ENCODE measurements around the gene NOS1AP. TPM values are rescaled to one million over a fixed set of nuclear protein-coding genes. Genes with fewer than 3 reads are reported as not detected.

NOS1AP gene
- total RNA-seq, 1 experiment from 2014 or later = 14.7 TPM

DNA sequence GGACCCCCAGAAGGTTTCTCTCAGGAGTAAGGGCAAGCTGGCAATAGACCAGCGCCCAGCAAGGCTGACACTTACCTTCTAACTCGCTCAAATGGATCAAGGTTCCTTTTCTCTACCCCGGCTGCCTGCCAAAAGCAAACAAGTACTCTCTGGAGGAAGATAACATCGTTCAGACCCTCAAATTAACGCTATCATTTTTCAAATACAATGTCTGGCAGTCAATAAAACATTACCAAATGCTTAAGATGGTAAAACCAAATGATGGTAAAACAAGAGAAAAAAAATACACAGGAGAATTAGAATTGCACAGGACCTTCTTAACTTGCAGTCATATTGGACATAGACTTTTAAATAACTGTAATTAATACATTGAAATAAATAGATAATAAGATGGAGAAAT is 159.1 kb downstream of the NOS1AP start:
- ChIA-PET CTCF (interaction anchor here (1.4 kb wide), 1 partner anchor 172 kb away, joined by 5 read pairs; no protein-coding TSS in a partner anchor), POLR2A (interaction anchor here (0.6 kb wide), 1 partner anchor 81 kb away, joined by 6 read pairs; no protein-coding TSS in a partner anchor)
- Mint-ChIP-seq H3K36me3 (no peaks in the 10 kb centered on the region), H3K27me3 (ENCODE audit: low read depth) (no peaks in the 10 kb centered on the region; the same call in 1 of the 2 replicates), H3K27ac (no peak overlapping the region), H3K4me1 (peaks cover 67% of the 10 kb centered on the region), H3K4me3 (no peak overlapping the region), H3K9me3 (no peaks in the 10 kb centered on the region)
- TF ChIP-seq JUN (CRISPR knock-in tag; IDR thresholded peaks at IDR 0.05) = no peak
- TF ChIP-seq, protein P1, sequence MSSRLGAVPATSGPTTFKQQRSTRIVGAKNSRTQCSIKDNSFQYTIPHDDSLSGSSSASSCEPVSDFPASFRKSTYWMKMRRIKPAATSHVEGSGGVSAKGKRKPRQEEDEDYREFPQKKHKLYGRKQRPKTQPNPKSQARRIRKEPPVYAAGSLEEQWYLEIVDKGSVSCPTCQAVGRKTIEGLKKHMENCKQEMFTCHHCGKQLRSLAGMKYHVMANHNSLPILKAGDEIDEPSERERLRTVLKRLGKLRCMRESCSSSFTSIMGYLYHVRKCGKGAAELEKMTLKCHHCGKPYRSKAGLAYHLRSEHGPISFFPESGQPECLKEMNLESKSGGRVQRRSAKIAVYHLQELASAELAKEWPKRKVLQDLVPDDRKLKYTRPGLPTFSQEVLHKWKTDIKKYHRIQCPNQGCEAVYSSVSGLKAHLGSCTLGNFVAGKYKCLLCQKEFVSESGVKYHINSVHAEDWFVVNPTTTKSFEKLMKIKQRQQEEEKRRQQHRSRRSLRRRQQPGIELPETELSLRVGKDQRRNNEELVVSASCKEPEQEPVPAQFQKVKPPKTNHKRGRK (CRISPR knock-in tag; IDR thresholded peaks at IDR 0.05; ENCODE audit: borderline replicate concordance) = no peak
- no peak for TF ChIP-seq ESRRA (CRISPR knock-in tag; IDR thresholded peaks at IDR 0.05; ENCODE audit: borderline replicate concordance)
- TF ChIP-seq NR3C1 (CRISPR knock-in tag; conservative IDR thresholded peaks at IDR 0.05; ENCODE audit: low read depth) = no peak
- DNase-seq (ENCODE audit: low spot score) = no peak
- ATAC-seq = no peak

DNA sequence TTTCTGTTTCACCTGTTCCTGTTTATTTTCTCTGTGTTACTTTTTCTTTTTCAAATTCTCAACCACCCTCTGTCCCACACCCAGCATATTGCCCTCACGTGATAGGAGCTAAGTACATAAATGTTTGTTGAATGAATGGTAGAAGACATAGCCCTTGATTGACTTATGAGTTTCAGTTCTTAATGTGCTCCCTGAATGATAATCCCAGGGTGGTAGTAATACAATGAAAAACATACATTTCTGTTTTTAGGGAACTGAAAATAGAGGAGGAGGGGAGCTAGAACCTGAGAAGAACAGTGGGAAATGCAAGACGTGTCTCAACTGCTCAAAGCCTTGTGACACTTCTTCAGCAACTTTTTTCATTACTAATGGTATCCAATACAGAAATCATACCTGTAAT is 160.1 kb downstream of the NOS1AP start:
- H3K27ac Mint-ChIP-seq = peak overlapping the region; percentile 72
- ATAC-seq = no peak
- TF ChIP-seq RORB (CRISPR knock-in tag; IDR thresholded peaks at IDR 0.05) (no peak), JAZF1 (CRISPR knock-in tag; IDR thresholded peaks at IDR 0.05) (no peak), ZNF423 (CRISPR knock-in tag; IDR thresholded peaks at IDR 0.05) (no peak), TEAD4 (CRISPR knock-in tag; IDR thresholded peaks at IDR 0.05) (no peak), TCF7 (CRISPR knock-in tag; IDR thresholded peaks at IDR 0.05; ENCODE audit: low read depth) (no peak), FOXP1 (CRISPR knock-in tag; IDR thresholded peaks at IDR 0.05; ENCODE audit: borderline replicate concordance) (no peak), ZNF416 (CRISPR knock-in tag; IDR thresholded peaks at IDR 0.05) (no peak), GABPB1 (CRISPR knock-in tag; IDR thresholded peaks at IDR 0.05) (no peak), TP53 (CRISPR knock-in tag; IDR thresholded peaks at IDR 0.05) (no peak), ZNF121 (CRISPR knock-in tag; IDR thresholded peaks at IDR 0.05) (no peak), ZNF232 (CRISPR knock-in tag; IDR thresholded peaks at IDR 0.05) (no peak), ZNF671 (CRISPR knock-in tag; IDR thresholded peaks at IDR 0.05) (no peak), PRRX2 (CRISPR knock-in tag; IDR thresholded peaks at IDR 0.05) (no peak), ZNF219 (CRISPR knock-in tag; IDR thresholded peaks at IDR 0.05; ENCODE audit: borderline replicate concordance) (no peak)
- TF ChIP-seq, protein P2, sequence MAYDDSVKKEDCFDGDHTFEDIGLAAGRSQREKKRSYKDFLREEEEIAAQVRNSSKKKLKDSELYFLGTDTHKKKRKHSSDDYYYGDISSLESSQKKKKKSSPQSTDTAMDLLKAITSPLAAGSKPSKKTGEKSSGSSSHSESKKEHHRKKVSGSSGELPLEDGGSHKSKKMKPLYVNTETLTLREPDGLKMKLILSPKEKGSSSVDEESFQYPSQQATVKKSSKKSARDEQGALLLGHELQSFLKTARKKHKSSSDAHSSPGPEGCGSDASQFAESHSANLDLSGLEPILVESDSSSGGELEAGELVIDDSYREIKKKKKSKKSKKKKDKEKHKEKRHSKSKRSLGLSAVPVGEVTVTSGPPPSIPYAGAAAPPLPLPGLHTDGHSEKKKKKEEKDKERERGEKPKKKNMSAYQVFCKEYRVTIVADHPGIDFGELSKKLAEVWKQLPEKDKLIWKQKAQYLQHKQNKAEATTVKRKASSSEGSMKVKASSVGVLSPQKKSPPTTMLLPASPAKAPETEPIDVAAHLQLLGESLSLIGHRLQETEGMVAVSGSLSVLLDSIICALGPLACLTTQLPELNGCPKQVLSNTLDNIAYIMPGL (CRISPR knock-in tag; IDR thresholded peaks at IDR 0.05) = no peak
- TF ChIP-seq, protein P3, sequence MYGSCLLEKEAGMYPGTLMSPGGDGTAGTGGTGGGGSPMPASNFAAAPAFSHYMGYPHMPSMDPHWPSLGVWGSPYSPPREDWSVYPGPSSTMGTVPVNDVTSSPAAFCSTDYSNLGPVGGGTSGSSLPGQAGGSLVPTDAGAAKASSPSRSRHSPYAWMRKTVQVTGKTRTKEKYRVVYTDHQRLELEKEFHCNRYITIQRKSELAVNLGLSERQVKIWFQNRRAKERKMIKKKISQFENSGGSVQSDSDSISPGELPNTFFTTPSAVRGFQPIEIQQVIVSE (CRISPR knock-in tag; IDR thresholded peaks at IDR 0.05; ENCODE audit: borderline replicate concordance) = no peak
- TF ChIP-seq, protein P4, sequence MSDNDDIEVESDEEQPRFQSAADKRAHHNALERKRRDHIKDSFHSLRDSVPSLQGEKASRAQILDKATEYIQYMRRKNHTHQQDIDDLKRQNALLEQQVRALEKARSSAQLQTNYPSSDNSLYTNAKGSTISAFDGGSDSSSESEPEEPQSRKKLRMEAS (CRISPR knock-in tag; IDR thresholded peaks at IDR 0.05) = no peak
- TF ChIP-seq, protein P5, sequence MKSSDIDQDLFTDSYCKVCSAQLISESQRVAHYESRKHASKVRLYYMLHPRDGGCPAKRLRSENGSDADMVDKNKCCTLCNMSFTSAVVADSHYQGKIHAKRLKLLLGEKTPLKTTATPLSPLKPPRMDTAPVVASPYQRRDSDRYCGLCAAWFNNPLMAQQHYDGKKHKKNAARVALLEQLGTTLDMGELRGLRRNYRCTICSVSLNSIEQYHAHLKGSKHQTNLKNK (CRISPR knock-in tag; IDR thresholded peaks at IDR 0.05) = no peak
- TF ChIP-seq, protein P6, sequence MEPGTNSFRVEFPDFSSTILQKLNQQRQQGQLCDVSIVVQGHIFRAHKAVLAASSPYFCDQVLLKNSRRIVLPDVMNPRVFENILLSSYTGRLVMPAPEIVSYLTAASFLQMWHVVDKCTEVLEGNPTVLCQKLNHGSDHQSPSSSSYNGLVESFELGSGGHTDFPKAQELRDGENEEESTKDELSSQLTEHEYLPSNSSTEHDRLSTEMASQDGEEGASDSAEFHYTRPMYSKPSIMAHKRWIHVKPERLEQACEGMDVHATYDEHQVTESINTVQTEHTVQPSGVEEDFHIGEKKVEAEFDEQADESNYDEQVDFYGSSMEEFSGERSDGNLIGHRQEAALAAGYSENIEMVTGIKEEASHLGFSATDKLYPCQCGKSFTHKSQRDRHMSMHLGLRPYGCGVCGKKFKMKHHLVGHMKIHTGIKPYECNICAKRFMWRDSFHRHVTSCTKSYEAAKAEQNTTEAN (CRISPR knock-in tag; IDR thresholded peaks at IDR 0.05) = no peak

More for the DNA sequence above, 160.1 kb downstream of the NOS1AP start:
- no peak for DNase-seq (ENCODE audit: low spot score)
- no peaks in the 10 kb centered on the region; the same call in 1 of the 2 replicates for H3K27me3 Mint-ChIP-seq (ENCODE audit: low read depth)
- POLR2A ChIA-PET = no interaction called here
- H3K4me1 Mint-ChIP-seq = peaks cover 59% of the 10 kb centered on the region
- H3K9me3 Mint-ChIP-seq = 0 out of 2 replicates have a peak, but pooled peaks cover 3% of the 10 kb centered on the region
- peak overlapping the region; percentile 12; the same call in 1 of the 2 replicates for H3K4me3 Mint-ChIP-seq
- no peaks in the 10 kb centered on the region for H3K36me3 Mint-ChIP-seq
- CTCF ChIA-PET = interaction anchor here (0.9 to 1.8 kb wide), 11 partner anchors 10 to 206 kb away, joined by 3 to 15 read pairs (median 4); partner anchors contain the start of gene OLFML2B

Data from WTC11 (cell line).